Karpas-422 (cell line): ENCODE measurements around the gene HSBP1. TPM values are rescaled to one million over a fixed set of nuclear protein-coding genes. Genes with fewer than 3 reads are reported as not detected.

Experiments
- DNase-seq: peaks from one replicate; pipeline ENCODE4 v3.0.0-alpha.2; 2015
- H2AFZ ChIP-seq: fragments of 200-600 bp; sonication (generic); 2 replicates; pipeline ENCODE4 v1.6.1; 2014; ENCODE audit warnings: antibody characterized with exemption, low read length, mixed read lengths
- H3K27ac ChIP-seq: fragments of 200-600 bp; sonication (generic); 2 replicates; pipeline ENCODE4 v1.5.1; 2014; ENCODE audit warnings: mild to moderate bottlenecking, low read length, moderate library complexity
- H3K27me3 ChIP-seq: fragments of 200-600 bp; sonication (generic); 2 replicates; pipeline ENCODE4 v1.6.1; 2014; ENCODE audit warnings: low read length, mixed read lengths
- H3K36me3 ChIP-seq: fragments of 200-600 bp; sonication (generic); 2 replicates; pipeline ENCODE4 v1.6.1; 2014; ENCODE audit warnings: low read length, mixed read lengths; ENCODE audit not compliant: insufficient read depth
- H3K4me1 ChIP-seq: fragments of 200-600 bp; sonication (generic); 2 replicates; pipeline ENCODE4 v1.6.1; 2014; ENCODE audit warnings: mild to moderate bottlenecking, low read length, mixed read lengths
- H3K4me2 ChIP-seq: fragments of 200-600 bp; sonication (generic); 2 replicates; pipeline ENCODE4 v1.6.1; 2014; ENCODE audit warnings: low read length, low read depth, mild to moderate bottlenecking; ENCODE audit not compliant: poor library complexity, severe bottlenecking
- H3K4me3 ChIP-seq: fragments of 200-600 bp; sonication (generic); 2 replicates; pipeline ENCODE4 v1.5.1; 2014; ENCODE audit warnings: mild to moderate bottlenecking, antibody characterized with exemption, low read length, mixed read lengths
- H3K79me2 ChIP-seq: fragments of 200-600 bp; sonication (generic); 2 replicates; pipeline ENCODE4 v1.6.1; 2014; ENCODE audit warnings: mild to moderate bottlenecking, low read length, mixed read lengths
- H3K9ac ChIP-seq: fragments of 200-600 bp; sonication (generic); 2 replicates; pipeline ENCODE4 v1.6.0; 2014; ENCODE audit warnings: low read length
- H3K9me2 ChIP-seq: fragments of 200-600 bp; sonication (generic), shearing (Covaris generic); replicated peaks from 2 replicates; pipeline ENCODE4 v1.6.0; 2014; ENCODE audit warnings: mild to moderate bottlenecking, low read length, moderate library complexity; ENCODE audit not compliant: insufficient read depth
- H3K9me3 ChIP-seq: fragments of 300-700, 200-600 bp; sonication (generic); 2 replicates; pipeline ENCODE4 v1.6.1; 2014; ENCODE audit warnings: low read length, mixed read lengths
- H4K20me1 ChIP-seq: fragments of 200-600 bp; sonication (generic); 2 replicates; pipeline ENCODE4 v1.6.1; 2014; ENCODE audit warnings: mild to moderate bottlenecking, antibody characterized with exemption, low read length, low read depth; ENCODE audit not compliant: insufficient read depth
- total RNA-seq: library from RNA; depleted of rRNA; stranded (reverse); fragments of >200 nt; shearing (Covaris generic); gene quantifications from 2 replicates; pipeline ENCODE4 v1.2.3, GENCODE V29; 2014; ENCODE audit warnings: low replicate concordance

The HSBP1 gene
- total RNA-seq, 1 experiment from 2014 or later, result 74.8 TPM

DNA sequence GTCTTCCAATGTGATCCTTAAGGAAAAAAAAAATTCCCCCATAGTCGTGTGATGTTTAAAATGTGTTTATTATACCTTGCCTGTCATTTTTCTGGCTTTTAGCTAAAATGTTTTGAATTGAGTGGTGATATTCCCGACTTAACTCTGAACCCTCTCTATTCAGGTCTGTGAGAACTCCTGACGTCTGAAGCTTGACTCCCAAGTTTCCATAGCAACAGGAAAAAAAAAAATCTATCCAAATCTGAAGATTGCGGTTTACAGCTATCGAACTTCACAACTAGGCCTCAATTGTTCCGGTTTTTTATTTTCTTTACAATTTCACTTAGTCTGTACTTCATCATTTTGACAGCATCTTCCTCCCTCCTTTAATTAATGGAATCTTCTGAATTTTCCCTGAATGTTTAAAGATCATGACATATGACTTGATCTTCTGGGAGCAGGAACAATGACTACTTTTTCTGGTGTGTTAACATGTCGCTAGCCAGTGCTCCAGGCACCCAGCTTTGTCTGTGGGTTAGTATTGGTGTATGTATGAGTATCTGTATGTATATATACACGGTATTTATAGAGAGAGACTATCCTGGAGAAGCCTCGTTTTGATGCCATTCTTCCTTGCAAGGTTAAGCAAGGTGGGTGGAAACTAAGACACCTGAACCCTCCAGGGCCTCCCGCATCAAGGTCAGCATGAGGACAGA, 12.8 kb upstream of the HSBP1 start:
- Histone ChIP-seq H3K4me1 (no peaks in the 10 kb centered on the region), H4K20me1 (no peaks in the 10 kb centered on the region), H3K36me3 (no peaks in the 10 kb centered on the region), H3K27ac (no peak overlapping the region), H3K4me3 (no peak overlapping the region), H3K9ac (no peak overlapping the region), H3K9me3 (no peaks in the 10 kb centered on the region), H3K79me2 (no peaks in the 10 kb centered on the region), H3K9me2 (no peaks in the 10 kb centered on the region), H2AFZ (no peak overlapping the region), H3K4me2 (no peak overlapping the region), H3K27me3 (no peaks in the 10 kb centered on the region)
- no peak for DNase-seq

DNA sequence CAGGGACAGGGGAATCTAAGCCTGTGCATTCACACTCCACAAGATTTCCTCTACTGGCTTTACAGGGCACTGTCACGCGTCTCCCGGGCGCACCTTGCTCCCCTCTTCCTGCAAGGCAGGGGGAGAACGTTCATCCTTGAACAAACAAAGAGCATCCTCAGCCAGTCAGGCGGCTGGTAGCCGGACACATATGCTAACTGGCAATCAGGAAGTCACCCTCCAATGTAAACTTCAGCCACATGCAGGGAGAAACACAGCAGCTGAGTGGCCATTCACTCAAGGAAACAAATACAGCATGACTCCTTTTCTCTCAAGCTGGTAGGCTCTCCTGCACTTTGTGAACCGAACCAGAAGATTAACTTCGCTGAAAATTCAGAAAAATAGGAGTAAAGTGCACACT, 10.8 kb upstream of the HSBP1 start:
- Histone ChIP-seq H3K27me3 (no peaks in the 10 kb centered on the region), H2AFZ (no peak overlapping the region), H3K9ac (no peak overlapping the region), H3K36me3 (no peaks in the 10 kb centered on the region), H3K4me3 (no peak overlapping the region), H3K9me3 (no peaks in the 10 kb centered on the region), H3K9me2 (no peaks in the 10 kb centered on the region), H3K4me2 (no peak overlapping the region), H4K20me1 (no peaks in the 10 kb centered on the region), H3K79me2 (no peaks in the 10 kb centered on the region), H3K27ac (no peak overlapping the region), H3K4me1 (no peaks in the 10 kb centered on the region)
- no peak for DNase-seq

DNA sequence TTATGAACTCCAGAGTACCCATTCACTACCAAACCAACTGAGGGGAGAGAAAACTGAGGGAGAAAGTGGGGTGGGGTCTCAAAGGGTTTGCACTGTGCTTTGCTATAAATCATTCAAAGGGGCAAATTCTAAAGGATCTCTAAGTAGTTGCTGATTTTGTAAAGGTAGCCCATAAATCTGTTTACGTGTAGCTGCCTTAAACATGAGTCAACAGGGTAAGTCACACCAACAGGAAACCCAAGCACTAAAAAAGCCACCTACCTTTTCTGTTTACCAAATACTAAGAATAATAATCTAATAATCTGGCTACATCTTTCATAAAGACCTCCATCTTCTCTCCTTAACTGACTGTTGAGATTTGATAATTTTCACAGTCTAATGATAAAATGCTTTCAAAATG, 8.4 kb upstream of the HSBP1 start:
- no peak overlapping the region for H3K27ac ChIP-seq
- no peaks in the 10 kb centered on the region for H3K9me3 ChIP-seq
- H3K36me3 ChIP-seq, result no peaks in the 10 kb centered on the region
- no peaks in the 10 kb centered on the region for H4K20me1 ChIP-seq
- no peaks in the 10 kb centered on the region for H3K9me2 ChIP-seq
- no peaks in the 10 kb centered on the region for H3K27me3 ChIP-seq
- no peak overlapping the region for H3K4me3 ChIP-seq
- no peak for DNase-seq
- no peaks in the 10 kb centered on the region for H3K79me2 ChIP-seq
- no peaks in the 10 kb centered on the region for H3K4me1 ChIP-seq
- H2AFZ ChIP-seq, result no peak overlapping the region
- no peak overlapping the region for H3K9ac ChIP-seq
- no peak overlapping the region for H3K4me2 ChIP-seq

DNA sequence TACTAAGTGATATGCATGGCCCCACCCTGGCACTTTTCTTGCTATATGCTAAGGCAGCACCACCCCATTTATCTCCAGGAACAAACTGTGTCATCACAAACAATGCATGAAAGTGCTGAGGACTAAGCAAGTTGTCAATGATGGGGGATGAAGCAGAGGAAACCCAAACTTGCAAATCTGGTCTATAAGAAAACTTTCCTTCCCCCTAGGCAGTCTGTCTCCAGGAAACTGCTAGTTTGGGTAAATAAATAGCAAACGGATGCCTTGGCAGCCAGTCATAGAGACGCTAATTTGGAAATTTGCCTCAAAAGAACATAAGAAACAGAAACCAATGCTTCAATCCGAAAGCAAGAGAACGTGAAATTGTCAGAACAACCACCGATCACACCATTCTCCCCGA, 5.6 kb upstream of the HSBP1 start:
- H4K20me1 ChIP-seq, result no peaks in the 10 kb centered on the region
- H3K27me3 ChIP-seq, result no peaks in the 10 kb centered on the region
- H2AFZ ChIP-seq, result no peak overlapping the region
- H3K36me3 ChIP-seq, result no peaks in the 10 kb centered on the region
- H3K9me3 ChIP-seq, result no peaks in the 10 kb centered on the region
- no peak overlapping the region for H3K4me3 ChIP-seq
- no peaks in the 10 kb centered on the region for H3K79me2 ChIP-seq
- DNase-seq, result no peak
- peaks cover 7% of the 10 kb centered on the region for H3K4me1 ChIP-seq
- H3K27ac ChIP-seq, result no peak overlapping the region
- no peak overlapping the region for H3K9ac ChIP-seq
- no peak overlapping the region for H3K4me2 ChIP-seq
- no peaks in the 10 kb centered on the region; the same call in 1 of the 2 replicates for H3K9me2 ChIP-seq

DNA sequence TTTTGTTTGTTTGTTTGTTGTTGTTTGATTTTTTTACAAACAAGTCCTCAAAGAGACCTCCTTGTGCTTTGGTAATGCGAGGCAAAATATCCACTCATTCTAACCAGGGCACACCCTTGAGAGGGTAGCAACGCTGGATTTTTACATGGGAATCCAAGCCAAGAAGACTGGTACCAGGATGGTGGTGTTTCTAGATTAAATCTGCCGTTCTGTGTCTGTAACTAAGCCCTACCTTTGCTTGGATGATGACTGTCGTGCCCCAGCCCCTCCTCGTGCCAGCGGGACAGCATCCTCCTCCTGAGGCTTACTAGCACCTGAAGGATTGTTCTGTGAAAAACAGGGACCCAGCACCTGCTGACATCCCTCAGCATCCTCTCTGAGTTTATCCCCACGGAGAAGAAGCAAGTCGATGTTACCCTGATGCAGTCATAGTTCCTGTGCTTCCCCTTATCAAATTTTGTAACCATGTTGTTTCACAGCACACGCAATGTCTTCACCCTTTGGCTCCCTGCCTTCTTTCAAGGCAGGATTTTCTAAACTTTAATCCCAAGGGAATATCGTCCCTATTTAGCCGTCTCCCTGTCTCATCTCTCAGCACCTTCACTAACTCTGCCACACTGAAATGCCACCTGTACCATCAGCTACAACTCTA, 5.1 kb upstream of the HSBP1 start:
- H3K9me3 ChIP-seq, result no peaks in the 10 kb centered on the region
- no peak overlapping the region for H3K27ac ChIP-seq
- no peak overlapping the region for H3K4me2 ChIP-seq
- no peak for DNase-seq
- no peak overlapping the region for H2AFZ ChIP-seq
- H4K20me1 ChIP-seq, result no peaks in the 10 kb centered on the region
- peaks cover 11% of the 10 kb centered on the region for H3K4me1 ChIP-seq
- no peaks in the 10 kb centered on the region for H3K36me3 ChIP-seq
- H3K9me2 ChIP-seq, result no peaks in the 10 kb centered on the region; the same call in 1 of the 2 replicates
- no peak overlapping the region for H3K9ac ChIP-seq
- no peak overlapping the region for H3K4me3 ChIP-seq
- H3K27me3 ChIP-seq, result no peaks in the 10 kb centered on the region
- H3K79me2 ChIP-seq, result no peaks in the 10 kb centered on the region

DNA sequence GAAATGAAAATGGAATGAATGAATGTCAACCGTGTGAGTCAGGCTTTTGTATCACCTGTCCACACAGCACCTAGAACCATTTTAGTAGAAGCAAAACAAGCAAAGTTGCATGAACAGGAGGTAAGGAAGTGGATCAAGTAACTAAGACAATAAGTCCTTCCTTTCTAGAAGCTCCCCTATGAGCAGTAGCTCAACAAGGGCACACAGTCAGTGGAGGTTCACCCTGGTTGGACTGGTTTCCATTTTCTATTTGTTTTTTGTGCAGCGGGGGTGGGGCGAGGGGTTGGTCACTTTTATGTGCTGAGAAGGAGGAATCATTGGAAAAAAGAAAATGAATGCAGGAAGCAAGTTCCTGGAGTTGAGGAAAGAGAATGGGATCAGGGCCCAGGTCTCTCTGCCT, 4.0 kb upstream of the HSBP1 start:
- Histone ChIP-seq H3K79me2 (peaks cover 9% of the 10 kb centered on the region), H3K36me3 (no peaks in the 10 kb centered on the region), H3K4me3 (no peak overlapping the region), H4K20me1 (peaks cover 7% of the 10 kb centered on the region; the same call in 1 of the 2 replicates), H3K27ac (no peak overlapping the region), H3K4me1 (peaks cover 14% of the 10 kb centered on the region), H3K9ac (no peak overlapping the region), H2AFZ (no peak overlapping the region), H3K4me2 (no peak overlapping the region), H3K9me2 (no peaks in the 10 kb centered on the region; the same call in 1 of the 2 replicates), H3K9me3 (no peaks in the 10 kb centered on the region), H3K27me3 (no peaks in the 10 kb centered on the region)
- no peak for DNase-seq

DNA sequence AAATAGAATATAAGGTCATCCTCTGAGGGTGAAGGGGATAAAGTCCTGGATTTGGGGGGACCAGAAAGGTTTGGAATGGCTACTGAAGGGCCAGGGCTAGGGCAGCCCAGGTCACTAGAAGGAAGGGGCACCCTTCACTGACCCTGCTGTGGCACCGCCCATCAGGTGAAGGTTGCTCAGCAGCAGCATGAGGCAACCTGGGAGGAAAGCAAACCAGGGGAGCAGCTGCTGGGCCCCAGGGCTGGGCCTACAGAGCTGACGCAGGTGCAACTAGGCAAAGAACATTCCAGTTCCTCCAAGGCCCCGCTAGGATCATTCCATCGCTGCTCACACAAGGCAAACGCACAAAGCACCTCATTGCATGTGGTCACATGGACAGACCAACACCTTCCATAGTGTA, 3.4 kb upstream of the HSBP1 start:
- H3K9me2 ChIP-seq, result no peaks in the 10 kb centered on the region; the same call in 1 of the 2 replicates
- H3K4me1 ChIP-seq, result peaks cover 19% of the 10 kb centered on the region
- H3K36me3 ChIP-seq, result no peaks in the 10 kb centered on the region
- H3K79me2 ChIP-seq, result peaks cover 14% of the 10 kb centered on the region
- no peaks in the 10 kb centered on the region for H3K9me3 ChIP-seq
- no peak overlapping the region for H3K27ac ChIP-seq
- H3K4me2 ChIP-seq, result no peak overlapping the region
- H2AFZ ChIP-seq, result no peak overlapping the region
- H3K4me3 ChIP-seq, result no peak overlapping the region
- H3K9ac ChIP-seq, result no peak overlapping the region
- H3K27me3 ChIP-seq, result no peaks in the 10 kb centered on the region
- no peak for DNase-seq
- H4K20me1 ChIP-seq, result peaks cover 11% of the 10 kb centered on the region

DNA sequence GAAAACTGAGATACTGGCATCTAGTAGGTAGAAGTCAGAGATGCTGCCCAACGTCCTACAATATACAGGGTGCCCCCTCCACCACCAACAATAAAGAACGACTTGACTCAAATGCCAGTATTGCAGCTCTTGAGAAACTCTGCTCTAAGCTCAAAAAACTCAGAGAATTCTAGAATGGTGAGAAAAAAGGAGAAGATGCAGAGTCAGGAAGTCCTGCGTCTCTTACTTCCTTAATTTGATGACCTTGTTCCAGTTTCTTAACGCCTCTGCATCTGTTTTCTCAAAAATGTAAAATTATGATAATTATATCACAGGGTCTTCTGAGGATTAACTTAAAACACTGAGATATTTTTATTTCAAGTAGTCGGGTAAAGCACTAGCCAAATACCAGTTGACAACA, 1.7 kb upstream of the HSBP1 start:
- H3K9me3 ChIP-seq, result no peaks in the 10 kb centered on the region
- peak; percentile 66 for DNase-seq
- H3K9me2 ChIP-seq, result no peaks in the 10 kb centered on the region; the same call in 1 of the 2 replicates
- no peak overlapping the region for H3K27ac ChIP-seq
- peaks cover 21% of the 10 kb centered on the region for H3K79me2 ChIP-seq
- no peak overlapping the region for H3K4me3 ChIP-seq
- H4K20me1 ChIP-seq, result peaks cover 11% of the 10 kb centered on the region
- H3K9ac ChIP-seq, result no peak overlapping the region
- H3K4me2 ChIP-seq, result peak overlapping the region; percentile 16
- H2AFZ ChIP-seq, result peak overlapping the region; percentile 48; the same call in 1 of the 2 replicates
- peaks cover 11% of the 10 kb centered on the region; the same call in 1 of the 2 replicates for H3K36me3 ChIP-seq
- H3K27me3 ChIP-seq, result no peaks in the 10 kb centered on the region
- H3K4me1 ChIP-seq, result peaks cover 19% of the 10 kb centered on the region
